ENCODE data around the gene TRABD2B. TPM values are rescaled to one million over a fixed set of nuclear protein-coding genes. Genes with fewer than 3 reads are reported as not detected.

The TRABD2B gene
- total RNA-seq, 1 donor from 2014 or later: 11.2 TPM

DNA sequence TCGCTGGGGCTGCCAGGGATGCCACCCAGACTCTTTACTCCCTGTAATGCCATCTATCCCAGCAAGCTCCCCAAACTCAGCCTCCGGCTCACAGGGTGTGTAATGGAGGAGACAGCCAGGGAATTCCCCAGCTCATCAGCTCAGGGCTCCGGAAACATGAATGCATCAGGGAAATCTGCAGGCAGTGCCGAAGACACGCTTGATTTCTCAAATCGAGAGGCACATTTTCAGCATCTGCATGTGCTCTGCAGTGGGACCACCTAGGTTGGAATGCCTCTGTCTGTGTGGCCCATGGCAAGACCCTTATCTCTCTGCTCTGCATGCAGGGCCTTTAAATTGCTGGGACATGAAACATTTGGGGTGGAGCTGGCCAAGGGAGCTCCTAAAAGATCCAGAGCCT, 170.1 kb downstream of the TRABD2B start:
- DNase-seq (ENCODE audit: low spot score): no peak

DNA sequence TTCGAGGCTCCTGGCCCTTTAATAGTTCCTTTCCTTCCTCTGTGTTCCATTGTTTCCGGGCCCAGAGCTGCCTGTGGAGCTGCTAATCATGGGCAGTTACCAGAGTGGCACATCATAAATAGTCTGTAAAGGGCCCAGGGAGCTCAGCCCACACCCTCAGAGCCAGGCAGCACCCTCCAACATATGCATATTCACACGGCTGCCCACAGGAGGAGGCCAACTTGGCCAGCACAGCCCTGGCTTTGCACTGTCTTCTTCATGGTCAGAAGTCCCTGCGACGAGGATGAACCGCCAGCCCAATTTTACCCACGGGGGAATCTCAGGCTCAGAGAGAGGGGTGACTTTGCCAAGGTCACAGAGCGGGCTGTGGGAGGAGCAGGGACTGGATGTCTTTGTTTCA, 172.5 kb downstream of the TRABD2B start:
- no peak for DNase-seq (ENCODE audit: low spot score)

DNA sequence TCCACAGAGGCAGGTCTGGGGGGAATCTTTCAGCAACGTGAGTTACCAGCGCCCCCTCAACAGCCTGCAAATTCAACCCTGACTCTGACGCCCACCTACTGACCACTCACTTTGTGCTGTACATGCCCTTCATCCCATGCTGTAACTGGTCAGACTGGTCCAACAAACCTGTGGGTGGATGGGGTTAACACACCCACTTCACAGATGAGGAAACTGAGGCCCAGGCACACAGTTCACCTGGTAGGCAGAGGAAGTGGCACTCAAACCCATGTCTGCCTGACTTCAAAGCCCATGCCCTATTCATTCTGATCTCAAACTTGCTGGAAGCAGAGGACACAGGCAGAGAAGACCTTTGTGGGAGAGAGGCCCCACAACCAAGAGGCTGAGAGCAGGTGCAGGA, 172.9 kb downstream of the TRABD2B start:
- DNase-seq (ENCODE audit: low spot score): no peak

DNA sequence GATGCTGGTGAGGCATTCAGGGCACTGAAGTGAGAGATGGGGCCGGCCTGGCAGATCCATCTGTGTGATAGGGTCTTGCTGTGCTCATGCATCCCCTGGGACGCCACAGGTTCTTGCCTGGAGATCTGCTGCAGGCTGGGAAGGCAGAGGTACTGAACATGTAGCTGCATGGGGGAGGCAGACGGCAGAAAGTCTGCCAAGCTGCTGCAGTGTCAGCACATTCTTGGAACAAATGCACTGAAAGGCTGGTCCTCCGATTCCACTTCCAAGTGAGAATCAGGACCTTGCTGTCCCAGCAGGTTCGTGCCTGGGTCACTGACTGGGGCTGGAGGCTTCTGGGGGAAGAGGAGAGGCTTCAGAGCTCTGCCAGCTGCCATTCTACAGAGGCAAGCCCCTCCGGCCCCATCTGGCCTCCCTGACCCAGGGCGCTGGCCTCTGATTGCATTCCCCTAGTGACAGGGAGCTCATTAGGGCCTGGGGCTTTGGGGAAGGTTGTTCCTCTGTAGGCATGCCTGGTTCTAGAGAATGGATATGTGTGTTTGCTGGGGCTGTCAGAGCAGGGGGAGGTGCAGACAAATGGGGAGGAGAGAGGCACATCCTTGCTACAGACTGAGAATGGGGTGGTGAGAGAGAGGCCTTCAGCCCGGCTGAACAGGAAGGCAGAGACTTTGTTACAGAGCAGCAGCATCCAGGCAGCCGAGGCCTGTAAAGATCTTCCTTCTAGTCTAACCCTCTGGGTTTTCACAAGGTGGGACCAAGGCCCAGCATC, 174.0 kb downstream of the TRABD2B start:
- no peak for DNase-seq (ENCODE audit: low spot score)

DNA sequence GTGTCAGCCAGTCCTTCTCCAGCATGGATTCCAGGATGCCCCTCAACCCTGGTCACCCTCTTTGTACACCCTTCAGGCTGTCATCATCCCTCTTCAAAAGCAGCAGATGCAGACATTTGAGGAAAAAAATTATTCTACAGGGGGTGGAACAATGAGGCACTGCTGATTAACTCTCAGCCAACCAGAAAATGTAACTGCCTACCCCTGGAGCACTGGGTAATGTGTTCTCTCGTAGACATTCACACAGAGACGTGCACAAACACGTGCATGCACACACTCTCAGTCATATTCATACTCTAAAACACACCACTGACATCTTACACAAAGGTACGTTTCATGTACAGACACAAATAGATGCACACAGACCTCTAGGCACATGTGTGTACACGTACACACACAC, 175.4 kb downstream of the TRABD2B start:
- no peak for DNase-seq (ENCODE audit: low spot score)

DNA sequence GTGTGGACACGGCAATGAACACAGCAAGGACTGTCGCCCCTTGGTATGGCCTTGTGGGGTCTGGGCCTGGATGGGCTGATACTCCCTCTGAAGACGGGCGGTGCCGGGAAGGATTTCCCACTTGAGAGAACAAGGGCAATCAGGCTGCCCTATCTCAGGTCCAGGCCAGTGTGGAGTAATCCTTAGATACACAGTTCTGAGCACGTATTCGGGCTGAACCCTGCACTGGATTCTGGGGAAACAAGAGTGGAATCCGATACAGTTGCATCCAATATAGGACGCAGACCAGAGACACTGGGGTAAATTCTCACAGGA, 177.7 kb downstream of the TRABD2B start:
- DNase-seq (ENCODE audit: low spot score): no peak

DNA sequence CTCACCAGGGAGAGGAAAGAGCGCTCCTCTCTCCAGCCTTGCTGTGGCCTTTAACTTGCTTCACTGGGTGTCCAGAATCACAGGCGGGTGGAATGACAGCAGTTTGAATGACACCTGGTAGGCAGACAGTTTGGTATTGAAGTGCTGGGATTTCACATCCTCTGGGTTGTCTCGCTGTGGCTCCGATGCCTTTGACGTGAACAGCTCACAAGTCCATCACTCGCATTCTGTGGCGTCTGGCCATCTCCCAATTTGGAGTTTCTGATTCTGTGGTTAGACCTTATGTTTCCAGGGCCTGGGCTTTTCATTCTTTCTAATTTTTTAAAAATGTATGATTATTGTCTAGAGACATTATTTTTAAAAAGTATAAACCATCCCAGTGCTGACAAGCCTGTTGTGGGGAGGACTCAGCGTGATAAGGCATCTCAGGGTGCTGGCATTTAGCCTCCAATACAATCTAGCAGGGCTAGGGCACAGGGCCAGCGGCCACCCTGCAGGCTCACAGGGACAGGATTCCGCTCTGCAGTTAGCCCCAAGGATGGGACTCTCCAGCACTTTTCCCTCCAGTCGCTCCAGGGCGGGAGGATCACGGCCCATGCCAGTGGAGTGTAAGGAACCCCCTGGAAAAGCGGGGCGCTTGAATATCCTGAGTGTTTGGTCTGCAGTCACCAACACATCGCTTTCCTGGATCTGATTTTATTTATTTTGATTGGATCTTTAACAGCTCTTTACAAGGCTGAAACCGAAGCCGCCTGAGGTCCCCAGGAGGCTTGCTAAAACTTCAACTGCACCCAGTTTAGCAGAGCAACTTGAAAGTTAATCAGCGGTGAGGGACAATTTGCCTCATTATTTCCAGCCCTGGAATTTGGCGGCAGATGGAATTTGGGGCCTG, 178.3 kb downstream of the TRABD2B start:
- no peak for DNase-seq (ENCODE audit: low spot score)

DNA sequence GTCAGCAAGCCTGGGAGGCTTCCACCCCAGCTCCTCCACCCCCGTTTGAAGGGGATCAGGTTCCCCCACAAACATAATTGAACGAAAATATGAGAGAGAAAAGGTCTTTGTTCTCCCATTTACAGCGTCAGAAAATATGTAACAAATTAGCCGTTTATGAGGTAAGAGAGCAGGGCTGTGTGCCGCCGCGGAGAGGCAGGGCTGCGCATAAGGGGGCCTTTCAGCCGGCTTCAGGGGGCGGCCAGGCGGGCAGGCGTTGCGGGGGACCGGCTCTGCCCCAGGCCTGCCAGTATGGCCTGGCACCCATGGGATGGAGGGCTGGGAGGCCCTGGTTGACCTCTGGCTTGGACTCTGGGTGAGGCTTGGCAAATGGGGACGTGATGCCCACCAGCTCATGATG, 179.3 kb downstream of the TRABD2B start:
- DNase-seq (ENCODE audit: low spot score): no peak

DNA sequence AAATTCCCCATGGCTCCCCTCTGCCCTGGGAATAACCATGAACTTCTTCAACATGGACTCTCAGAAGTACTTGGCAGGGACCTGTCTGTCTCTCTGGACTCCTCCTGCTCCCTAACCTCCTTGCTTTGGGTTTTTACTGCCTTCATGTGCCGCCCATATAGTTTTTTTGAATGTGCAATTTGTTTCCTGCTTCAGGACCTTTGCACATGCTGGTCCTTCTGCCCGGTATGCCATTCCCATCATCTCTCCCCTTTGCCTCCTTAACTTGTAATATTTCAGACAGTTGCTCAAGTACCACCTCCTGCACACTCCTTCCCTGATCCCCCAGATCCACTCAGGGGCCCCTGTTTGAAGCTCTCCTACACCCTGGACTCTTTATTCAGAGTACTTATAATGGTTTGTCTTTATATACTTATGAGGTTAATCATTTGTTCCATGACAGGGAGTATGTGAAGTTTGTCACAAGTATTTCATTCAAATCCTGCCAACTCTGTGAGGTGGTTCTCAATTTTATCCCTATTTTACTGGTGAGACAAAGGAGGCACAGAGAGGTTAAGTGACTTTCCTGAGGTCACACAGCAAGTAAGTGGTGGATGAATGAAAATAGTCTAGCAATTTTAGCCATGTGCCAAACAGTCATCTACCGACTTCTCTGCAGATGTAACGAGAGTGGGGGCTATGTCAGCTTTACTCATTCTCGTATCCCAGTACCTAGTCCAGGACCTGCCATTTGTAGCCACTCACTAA, 180.7 kb downstream of the TRABD2B start:
- DNase-seq (ENCODE audit: low spot score): no peak

DNA sequence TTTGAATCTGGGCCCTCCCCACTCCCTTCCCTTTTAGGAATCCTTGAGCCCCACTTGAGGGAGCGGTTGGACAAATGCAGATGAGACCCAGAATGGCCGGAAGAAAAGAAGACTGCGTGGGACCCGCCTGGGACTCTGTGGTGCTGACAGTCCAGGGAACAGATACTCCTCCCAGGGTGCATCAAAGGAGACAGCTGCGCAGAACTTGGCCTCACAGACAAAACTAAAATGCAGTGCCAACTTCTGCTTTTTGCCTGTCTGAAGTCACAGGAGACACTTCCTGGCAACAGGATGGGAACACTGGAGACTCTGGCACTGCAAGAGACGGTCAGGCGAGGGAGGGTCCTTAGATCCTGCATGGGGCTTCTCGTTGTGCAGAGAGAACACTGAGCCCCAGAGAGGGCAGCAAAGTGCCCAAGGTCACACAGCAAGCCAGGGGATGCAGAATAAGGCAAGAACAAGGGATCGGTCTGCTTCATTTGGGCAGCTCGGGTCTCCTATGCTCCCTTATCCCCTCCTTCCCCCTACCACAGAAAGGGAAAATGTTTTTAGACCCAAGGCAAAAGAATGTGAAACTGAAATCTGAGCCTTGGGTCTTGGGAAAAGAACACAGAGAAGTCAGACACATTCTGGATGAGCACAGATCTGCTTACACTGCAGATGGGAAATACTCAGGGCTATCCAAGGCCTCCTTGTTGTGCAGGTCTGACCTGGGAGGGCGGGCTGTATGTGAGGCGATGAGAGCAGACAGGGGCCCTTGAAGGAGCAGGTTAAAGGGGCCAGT, 182.4 kb downstream of the TRABD2B start:
- DNase-seq (ENCODE audit: low spot score): no peak

DNA sequence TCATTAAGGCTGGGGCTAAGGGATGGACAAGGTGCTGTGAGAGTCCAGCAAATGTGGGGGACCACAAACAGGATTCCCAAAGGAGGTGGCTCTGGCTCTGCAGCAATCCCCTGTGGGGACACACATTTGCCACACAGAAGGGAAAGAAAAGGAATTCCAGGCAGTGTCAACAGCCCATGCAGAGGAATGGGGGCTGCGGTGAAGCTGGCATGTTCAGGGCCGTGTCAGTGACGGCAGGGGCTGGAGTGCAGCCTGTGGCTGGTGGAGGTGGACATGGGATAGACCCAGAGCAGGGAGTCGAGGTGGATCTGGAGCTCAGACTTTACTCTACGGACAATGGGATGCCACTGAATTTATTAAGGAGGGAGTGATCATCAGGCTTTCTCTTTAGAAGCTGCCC, 183.2 kb downstream of the TRABD2B start:
- no peak for DNase-seq (ENCODE audit: low spot score)

DNA sequence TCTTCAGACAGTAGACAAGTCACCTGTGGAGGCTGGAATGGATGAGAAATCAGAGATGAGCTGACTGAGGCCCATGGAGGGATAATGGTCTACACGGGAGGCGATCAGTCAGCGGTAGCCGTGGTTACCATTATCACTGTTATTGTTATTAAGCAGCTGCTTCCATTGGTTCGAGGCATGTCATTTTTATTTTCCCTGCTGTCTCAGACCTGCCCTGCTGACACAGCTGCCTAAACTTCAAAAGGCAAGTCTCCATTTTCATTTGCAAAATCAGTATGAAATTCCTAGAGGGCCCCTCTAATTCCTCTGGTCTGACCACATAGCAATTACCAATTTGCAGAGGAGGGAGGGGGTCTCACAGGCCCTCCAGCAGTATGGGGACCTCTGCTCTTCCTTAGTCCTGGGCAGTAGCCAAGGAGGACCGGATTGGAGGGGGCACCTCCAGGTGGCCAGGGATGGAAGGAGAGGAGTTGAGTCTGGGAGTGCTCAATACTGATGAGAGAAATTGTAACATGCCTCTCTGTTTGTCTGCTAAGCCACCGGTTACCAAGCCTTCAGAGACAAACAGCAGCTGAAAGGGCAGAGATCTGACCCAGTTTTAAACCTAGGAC, 184.2 kb downstream of the TRABD2B start:
- no peak for DNase-seq (ENCODE audit: low spot score)

DNA sequence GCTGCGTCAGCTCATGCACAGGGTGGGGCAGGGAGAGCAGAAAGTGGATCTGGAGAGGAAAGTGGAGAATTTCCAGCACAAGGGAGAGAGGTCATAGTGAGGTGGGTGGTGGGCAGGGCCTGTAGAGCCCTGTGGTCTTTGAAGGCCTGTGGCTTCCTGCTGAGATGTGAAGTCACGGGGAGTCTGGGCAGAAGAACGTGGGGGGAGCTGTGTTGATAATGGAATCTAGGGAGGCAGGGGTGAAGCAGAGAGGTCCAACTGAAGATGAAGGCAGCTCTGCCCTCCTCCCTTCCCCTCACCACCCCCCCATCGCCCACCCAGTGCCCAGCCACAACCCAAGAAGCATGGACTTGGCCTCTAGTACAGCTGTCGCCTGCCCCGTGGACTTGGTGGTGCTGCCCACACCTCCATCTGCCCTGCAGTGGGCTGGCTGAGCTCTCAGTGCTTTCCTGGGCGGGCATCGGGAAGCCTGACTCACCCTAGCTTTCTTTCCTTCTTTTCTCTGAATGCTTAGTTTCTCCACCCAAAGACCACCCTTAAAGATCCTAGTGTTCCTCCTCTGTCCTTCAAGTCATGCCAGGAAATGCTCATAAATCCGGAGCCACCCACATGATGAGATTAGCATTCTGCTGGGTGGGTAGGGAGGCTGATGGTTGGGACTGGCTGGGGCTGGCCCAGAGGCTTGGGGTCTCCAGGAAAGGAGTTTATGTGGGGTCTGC, 186.1 kb downstream of the TRABD2B start:
- no peak for DNase-seq (ENCODE audit: low spot score)

DNA sequence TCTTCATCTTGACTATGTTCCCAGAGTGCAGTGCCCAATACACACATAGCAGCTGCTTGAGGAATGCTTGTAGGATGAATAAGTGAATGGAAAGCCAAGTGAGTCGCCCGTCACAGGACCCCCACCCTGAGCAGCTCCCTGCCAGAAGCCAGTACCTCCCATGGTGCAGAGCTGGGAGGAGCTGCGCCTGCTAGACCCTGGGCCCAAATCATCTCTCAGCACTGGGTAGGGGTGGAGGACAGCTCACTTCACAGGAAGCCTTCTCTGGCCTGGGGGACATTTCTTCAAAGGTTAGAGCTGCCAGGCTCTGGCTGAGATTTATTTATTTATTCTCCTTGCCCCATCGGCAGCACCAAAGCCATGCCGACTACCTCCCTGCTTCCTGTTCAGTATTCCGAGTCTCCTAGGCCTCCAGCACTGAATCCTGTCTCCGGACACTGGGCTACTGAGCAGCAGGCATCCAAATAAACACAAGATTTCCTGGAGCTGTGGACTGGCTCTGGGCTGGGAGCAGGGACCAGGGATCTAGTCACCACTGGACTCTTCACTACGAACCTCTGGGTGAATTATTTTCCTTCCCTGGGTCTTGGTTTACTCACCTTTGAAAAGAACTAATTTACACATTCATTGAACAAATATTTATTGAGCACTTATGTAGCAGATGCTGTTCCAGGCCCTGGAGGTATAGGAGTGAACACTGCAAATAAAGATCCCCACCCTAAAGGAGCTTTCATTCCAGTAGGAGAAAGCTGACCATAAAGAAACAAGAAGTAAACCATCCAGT, 187.7 kb downstream of the TRABD2B start:
- no peak for DNase-seq (ENCODE audit: low spot score)

DNA sequence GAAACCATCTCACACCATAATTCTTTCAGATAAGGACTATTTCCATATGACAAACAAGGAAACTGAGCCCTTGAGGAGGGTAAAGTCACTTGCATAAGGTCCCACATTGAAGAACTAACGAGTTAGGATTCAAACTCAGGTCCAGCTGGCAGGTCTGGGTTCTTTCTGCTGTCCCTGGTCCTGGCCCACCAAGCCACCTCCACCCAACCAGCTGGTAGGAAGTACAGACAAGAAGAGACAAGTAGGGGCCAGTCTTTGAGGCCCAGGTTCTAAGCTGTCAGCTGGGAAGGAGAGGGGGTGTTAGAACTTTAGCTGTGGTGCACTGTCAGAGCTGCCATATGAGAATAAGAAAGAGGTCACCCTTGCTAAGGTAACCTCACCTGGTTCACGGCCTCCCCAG, 188.6 kb downstream of the TRABD2B start:
- no peak for DNase-seq (ENCODE audit: low spot score)

DNA sequence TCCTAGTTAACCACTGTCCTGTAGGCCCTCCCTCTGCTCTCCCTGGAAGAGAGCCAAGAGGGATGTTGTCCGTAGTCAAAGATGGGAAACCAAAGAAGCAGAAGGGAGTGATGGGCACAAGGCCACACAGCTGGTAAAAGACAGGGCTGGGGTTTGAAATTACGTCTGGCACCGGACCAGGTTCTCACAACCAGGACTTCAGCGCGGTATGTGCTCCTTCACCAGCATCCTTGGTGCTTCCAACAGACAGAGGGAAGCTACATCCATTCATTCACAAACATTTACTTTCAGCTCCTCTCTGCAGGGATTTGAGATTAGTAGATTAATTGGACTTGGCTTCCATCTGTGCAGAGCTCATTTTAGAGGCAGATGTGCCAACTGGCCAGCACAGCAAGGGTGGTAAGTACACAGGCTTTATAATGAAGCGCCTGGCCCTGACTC, 191.2 kb downstream of the TRABD2B start:
- DNase-seq (ENCODE audit: low spot score): no peak

DNA sequence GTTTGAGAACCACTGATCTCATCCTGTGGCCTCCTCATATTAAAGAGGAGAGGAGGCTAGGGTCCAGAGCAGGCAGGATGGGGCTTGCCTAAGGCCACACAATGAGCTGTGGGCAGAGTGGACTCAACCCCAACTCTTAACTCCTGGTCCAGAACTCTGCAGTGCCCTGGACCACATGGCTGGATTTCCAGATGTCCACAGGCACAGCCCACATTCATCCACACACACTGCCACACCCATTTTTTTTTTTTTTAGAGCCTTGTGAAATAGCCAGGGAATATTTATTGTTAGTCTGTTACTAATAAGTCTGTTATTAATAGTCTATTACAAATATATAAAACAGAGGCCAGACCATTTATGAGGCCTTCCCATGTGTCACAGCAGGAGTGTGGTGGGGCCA, 192.2 kb downstream of the TRABD2B start:
- DNase-seq (ENCODE audit: low spot score): no peak

DNA sequence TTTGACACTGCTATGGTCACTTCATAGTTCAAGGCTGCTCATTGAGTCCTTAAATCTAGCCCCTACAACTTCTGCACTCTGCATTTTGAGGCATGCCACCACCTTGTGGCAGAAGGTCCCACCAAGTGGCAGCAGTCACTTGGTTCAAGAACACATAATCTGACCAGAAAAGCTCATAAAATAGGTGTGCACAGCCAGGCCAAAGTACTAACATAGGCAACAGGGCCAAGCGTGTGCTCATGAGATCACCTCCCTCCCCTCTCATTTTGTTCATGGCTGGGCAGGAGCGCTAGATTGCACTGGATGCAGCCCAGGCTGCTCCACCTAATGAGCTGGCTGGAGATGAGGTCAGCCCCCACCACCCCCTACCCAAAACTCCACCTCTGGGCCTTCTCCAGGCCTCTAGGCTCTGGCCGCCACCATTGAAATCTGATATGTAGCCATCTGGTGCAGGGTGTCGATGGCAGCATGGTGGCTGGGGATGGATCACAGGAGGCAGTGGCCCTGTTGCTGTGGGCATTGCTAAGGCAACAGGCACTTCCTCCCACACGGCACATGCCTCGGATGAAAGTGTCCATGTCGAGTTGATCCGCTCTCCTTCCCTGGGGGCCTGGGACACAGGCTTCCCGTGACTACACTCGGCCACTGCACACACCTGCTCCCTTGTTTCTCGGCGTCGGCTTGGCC, 193.2 kb downstream of the TRABD2B start:
- no peak for DNase-seq (ENCODE audit: low spot score)

DNA sequence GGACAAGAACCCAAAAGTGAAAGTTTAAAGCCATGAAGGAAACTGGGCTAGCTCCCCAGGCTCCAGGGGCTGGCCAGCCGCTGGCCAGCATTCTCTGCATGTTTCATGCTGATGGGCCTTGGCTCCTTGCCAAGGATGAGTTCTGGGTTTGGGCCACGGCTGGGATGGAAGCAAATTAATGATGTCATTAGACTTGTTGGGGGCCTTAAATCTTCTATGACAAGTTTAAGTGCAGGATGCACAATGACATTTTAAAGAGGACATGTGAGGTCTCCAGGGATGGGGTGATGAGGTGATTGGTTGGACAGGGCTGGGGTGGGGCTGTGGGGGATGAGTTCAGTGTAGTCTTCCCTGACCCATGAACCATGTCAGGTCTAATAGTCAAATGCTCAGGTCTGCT, 199.6 kb downstream of the TRABD2B start:
- peak; percentile 24 for DNase-seq (ENCODE audit: low spot score)

All from mucosa of gallbladder (tissue), 1 donor.